Astrocyte (in vitro differentiated cells and primary cell): ENCODE data around the gene BCL7C. TPM values are rescaled to one million over a fixed set of nuclear protein-coding genes. Genes with fewer than 3 reads are reported as not detected.

Experiments used
- DNase-seq: peaks from one replicate; pipeline ENCODE4 v3.0.0-alpha.2; 2010; ENCODE audit warnings: low read depth
- FAIRE-seq: peaks from 2 replicates; lab custom pipeline; 2011; peaks lifted over from hg19 to GRCh38; lab: Jason Lieb, UNC
- H2AFZ ChIP-seq: 2 replicates; pipeline ENCODE4 v1.6.0; 2012; ENCODE audit warnings: low read depth, low read length, inconsistent platforms
- H3K27ac ChIP-seq: 2 replicates; pipeline ENCODE4 v1.5.1; 2011; ENCODE audit warnings: low read depth, low read length, inconsistent platforms
- H3K27me3 ChIP-seq: 2 replicates; pipeline ENCODE4 v1.6.0; 2011; ENCODE audit warnings: low read length, inconsistent platforms; ENCODE audit not compliant: insufficient read depth
- H3K36me3 ChIP-seq: 2 replicates; pipeline ENCODE4 v1.5.1; 2011; ENCODE audit warnings: low read length, inconsistent platforms; ENCODE audit not compliant: insufficient read depth
- H3K4me1 ChIP-seq: 2 replicates; pipeline ENCODE4 v1.5.1; 2011; ENCODE audit warnings: low read length, inconsistent platforms; ENCODE audit not compliant: insufficient read depth
- H3K4me2 ChIP-seq: 2 replicates; pipeline ENCODE4 v1.6.0; 2012; ENCODE audit warnings: low read length, inconsistent platforms
- H3K4me3 ChIP-seq: 2 replicates; pipeline ENCODE4 v1.5.1; 2011; ENCODE audit warnings: low read depth, mild to moderate bottlenecking, low read length, inconsistent platforms; ENCODE audit not compliant: insufficient read depth
- H3K79me2 ChIP-seq: 2 replicates; pipeline ENCODE4 v1.6.0; 2012; ENCODE audit warnings: mild to moderate bottlenecking, low read length, inconsistent platforms; ENCODE audit not compliant: insufficient read depth
- H3K9ac ChIP-seq: 2 replicates; pipeline ENCODE4 v1.6.0; 2012; ENCODE audit warnings: mild to moderate bottlenecking, low read length, inconsistent platforms
- H3K9me3 ChIP-seq: 2 replicates; pipeline ENCODE4 v1.5.1; 2012; ENCODE audit warnings: low read depth, mild to moderate bottlenecking, low read length, inconsistent platforms; ENCODE audit not compliant: insufficient read depth
- H4K20me1 ChIP-seq: 2 replicates; pipeline ENCODE4 v1.6.0; 2012; ENCODE audit warnings: low read length, inconsistent platforms; ENCODE audit not compliant: insufficient read depth
- H3K27ac Mint-ChIP-seq: one replicate; pipeline ENCODE4 v1.8.0; 2021; ENCODE audit warnings: mild to moderate bottlenecking, mixed read lengths; ENCODE audit not compliant: unreplicated experiment
- H3K27me3 Mint-ChIP-seq: one replicate; pipeline ENCODE4 v1.8.0; 2021; ENCODE audit warnings: low read depth, mixed read lengths; ENCODE audit not compliant: unreplicated experiment
- H3K36me3 Mint-ChIP-seq: one replicate; pipeline ENCODE4 v1.8.0; 2021; ENCODE audit warnings: low read depth, mixed read lengths; ENCODE audit not compliant: unreplicated experiment
- H3K4me1 Mint-ChIP-seq: one replicate; pipeline ENCODE4 v1.8.0; 2021; ENCODE audit warnings: low read depth, mixed read lengths; ENCODE audit not compliant: unreplicated experiment
- H3K4me3 Mint-ChIP-seq: one replicate; pipeline ENCODE4 v1.8.0; 2021; ENCODE audit warnings: mild to moderate bottlenecking, moderate library complexity, mixed read lengths; ENCODE audit not compliant: unreplicated experiment
- H3K9me3 Mint-ChIP-seq: one replicate; pipeline ENCODE4 v1.8.0; 2021; ENCODE audit warnings: mild to moderate bottlenecking, mixed read lengths; ENCODE audit not compliant: unreplicated experiment
- EZH2 ChIP-seq: IDR thresholded peaks from 2 replicates; pipeline ENCODE4 v1.6.1; 2012; ENCODE audit warnings: mild to moderate bottlenecking, low read length, inconsistent platforms; ENCODE audit not compliant: insufficient read depth
- total RNA-seq: library from RNA; stranded (reverse); gene quantifications from 2 replicates; pipeline ENCODE4 v1.2.1, GENCODE V29; 2021
- TF ChIP-seq, protein P1 (sequence below): IDR thresholded peaks from 2 replicates; pipeline ENCODE4 v1.5.1; 2011; ENCODE audit warnings: low read depth, mild to moderate bottlenecking, inconsistent platforms, low read length, moderate library complexity; ENCODE audit not compliant: insufficient read depth

BCL7C gene
- total RNA-seq, 1 donor from 2014 or later: 40.7 TPM

DNA sequence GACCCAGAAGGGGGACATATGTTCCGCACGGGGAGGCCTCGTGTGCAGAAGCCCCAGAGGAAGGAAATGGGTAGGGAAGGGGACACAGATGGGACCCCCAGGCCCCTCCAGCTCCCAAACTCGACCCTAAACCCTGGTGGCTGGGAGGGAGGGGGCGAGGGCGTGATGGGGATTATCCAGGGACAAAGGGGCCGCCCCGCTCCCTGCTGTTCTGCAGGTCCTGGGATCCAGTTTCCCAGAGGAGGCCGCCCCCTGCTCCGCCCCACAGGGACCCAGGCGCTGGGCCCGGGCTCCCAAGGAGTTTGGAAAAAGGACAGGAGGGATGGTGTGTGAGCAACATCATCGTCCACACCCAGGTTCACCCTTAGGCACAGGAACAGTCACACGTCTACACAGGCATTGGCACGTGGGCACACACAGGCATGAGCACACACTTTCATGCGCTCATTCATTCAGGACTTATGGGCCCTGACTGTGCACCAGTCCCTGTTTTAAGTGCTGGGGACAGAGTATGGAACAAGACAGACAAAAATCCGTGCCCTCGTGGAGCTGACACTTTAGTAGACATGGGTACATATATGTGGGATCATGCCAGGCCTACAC lies 16.7 kb upstream of the BCL7C start:
- H3K36me3 Mint-ChIP-seq: no peaks in the 10 kb centered on the region
- H3K4me1 Mint-ChIP-seq: no peaks in the 10 kb centered on the region
- H3K27ac ChIP-seq: no peak overlapping the region
- H2AFZ ChIP-seq: no peak overlapping the region
- H3K4me3 ChIP-seq: no peak overlapping the region
- H3K4me3 Mint-ChIP-seq: no peak overlapping the region
- no peaks in the 10 kb centered on the region for H3K27me3 Mint-ChIP-seq
- H3K9me3 Mint-ChIP-seq: no peaks in the 10 kb centered on the region
- DNase-seq: no peak
- no peak for TF ChIP-seq EZH2
- TF ChIP-seq, protein P1, sequence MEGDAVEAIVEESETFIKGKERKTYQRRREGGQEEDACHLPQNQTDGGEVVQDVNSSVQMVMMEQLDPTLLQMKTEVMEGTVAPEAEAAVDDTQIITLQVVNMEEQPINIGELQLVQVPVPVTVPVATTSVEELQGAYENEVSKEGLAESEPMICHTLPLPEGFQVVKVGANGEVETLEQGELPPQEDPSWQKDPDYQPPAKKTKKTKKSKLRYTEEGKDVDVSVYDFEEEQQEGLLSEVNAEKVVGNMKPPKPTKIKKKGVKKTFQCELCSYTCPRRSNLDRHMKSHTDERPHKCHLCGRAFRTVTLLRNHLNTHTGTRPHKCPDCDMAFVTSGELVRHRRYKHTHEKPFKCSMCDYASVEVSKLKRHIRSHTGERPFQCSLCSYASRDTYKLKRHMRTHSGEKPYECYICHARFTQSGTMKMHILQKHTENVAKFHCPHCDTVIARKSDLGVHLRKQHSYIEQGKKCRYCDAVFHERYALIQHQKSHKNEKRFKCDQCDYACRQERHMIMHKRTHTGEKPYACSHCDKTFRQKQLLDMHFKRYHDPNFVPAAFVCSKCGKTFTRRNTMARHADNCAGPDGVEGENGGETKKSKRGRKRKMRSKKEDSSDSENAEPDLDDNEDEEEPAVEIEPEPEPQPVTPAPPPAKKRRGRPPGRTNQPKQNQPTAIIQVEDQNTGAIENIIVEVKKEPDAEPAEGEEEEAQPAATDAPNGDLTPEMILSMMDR: no peak
- no peaks in the 10 kb centered on the region for H3K36me3 ChIP-seq
- FAIRE-seq: no peak
- no peak overlapping the region for H3K9ac ChIP-seq
- no peaks in the 10 kb centered on the region for H3K4me1 ChIP-seq
- no peaks in the 10 kb centered on the region for H4K20me1 ChIP-seq
- no peaks in the 10 kb centered on the region for H3K9me3 ChIP-seq
- H3K4me2 ChIP-seq: no peak overlapping the region
- no peaks in the 10 kb centered on the region for H3K27me3 ChIP-seq
- H3K27ac Mint-ChIP-seq: no peak overlapping the region
- no peaks in the 10 kb centered on the region for H3K79me2 ChIP-seq

DNA sequence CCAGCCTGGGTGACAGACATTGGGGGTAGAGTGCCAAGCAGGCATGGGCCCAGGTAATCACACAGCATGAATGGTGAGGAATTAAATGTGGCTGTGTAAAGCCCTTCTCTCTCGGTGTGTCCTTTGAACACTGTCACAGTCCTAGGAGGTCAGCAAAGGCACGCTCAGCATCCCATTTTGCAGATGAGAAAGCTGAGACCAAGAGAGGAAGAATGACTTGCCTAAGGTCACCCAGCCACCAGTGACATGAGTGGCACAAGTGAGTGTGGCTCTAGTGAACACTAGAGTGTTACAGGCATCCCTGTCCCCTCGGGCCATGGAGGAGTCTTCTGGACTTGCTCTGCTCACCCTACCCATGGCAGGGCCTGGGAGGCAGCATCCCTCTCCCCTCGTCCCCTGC lies 13.2 kb upstream of the BCL7C start:
- no peaks in the 10 kb centered on the region for H3K79me2 ChIP-seq
- H3K36me3 Mint-ChIP-seq: no peaks in the 10 kb centered on the region
- no peaks in the 10 kb centered on the region for H4K20me1 ChIP-seq
- no peaks in the 10 kb centered on the region for H3K36me3 ChIP-seq
- peaks cover 6% of the 10 kb centered on the region for H3K4me1 ChIP-seq
- no peak overlapping the region for H2AFZ ChIP-seq
- no peak for FAIRE-seq
- H3K4me3 Mint-ChIP-seq: no peak overlapping the region
- no peaks in the 10 kb centered on the region for H3K9me3 Mint-ChIP-seq
- no peak overlapping the region for H3K27ac Mint-ChIP-seq
- H3K27ac ChIP-seq: no peak overlapping the region
- no peak for DNase-seq
- H3K9ac ChIP-seq: no peak overlapping the region
- peaks cover 2% of the 10 kb centered on the region for H3K4me1 Mint-ChIP-seq
- no peaks in the 10 kb centered on the region for H3K27me3 ChIP-seq
- no peaks in the 10 kb centered on the region for H3K9me3 ChIP-seq
- H3K27me3 Mint-ChIP-seq: no peaks in the 10 kb centered on the region
- TF ChIP-seq EZH2: no peak
- TF ChIP-seq, protein P1: no peak
- H3K4me2 ChIP-seq: no peak overlapping the region
- H3K4me3 ChIP-seq: no peak overlapping the region

DNA sequence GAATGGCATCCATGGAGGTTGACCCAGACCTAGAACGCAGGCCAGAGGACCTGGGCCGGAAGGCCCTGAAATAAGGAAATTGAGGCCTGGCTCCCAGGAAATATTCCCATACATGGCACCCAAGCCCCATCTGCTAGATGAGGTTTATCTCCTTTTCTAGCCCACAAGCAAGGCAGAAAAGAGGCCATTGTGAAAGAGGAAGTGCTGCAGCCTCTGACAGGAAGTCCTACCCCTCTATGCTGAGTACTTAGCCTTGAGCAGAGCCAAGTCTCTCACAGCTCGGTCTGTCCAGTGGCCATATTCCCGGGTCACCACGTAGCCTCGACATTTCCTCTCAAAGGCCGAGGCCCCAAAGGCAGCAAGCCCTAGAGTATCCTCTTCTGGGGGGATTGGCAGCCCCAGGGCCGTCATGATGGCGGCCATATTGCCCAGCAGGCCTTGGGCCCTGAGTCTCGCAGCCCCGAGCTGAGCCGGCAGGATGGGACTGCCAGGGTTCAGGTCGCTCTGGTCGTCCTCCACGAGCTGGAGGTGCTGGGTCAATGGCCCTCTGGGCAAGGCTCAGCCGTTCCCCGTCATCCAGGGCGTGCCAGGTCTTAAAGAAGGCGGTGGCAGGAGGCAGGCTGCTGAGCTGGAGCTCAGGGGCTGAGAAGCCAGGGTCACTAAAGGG lies 10.4 kb upstream of the BCL7C start:
- no peak overlapping the region for H3K9ac ChIP-seq
- no peaks in the 10 kb centered on the region for H3K27me3 ChIP-seq
- H3K4me1 ChIP-seq: peaks cover 13% of the 10 kb centered on the region
- no peak overlapping the region for H2AFZ ChIP-seq
- no peaks in the 10 kb centered on the region for H3K79me2 ChIP-seq
- Mint-ChIP-seq H3K27me3 (no peaks in the 10 kb centered on the region), H3K9me3 (no peaks in the 10 kb centered on the region), H3K4me1 (peaks cover 2% of the 10 kb centered on the region), H3K4me3 (no peak overlapping the region), H3K27ac (no peak overlapping the region), H3K36me3 (no peaks in the 10 kb centered on the region)
- no peak overlapping the region for H3K27ac ChIP-seq
- TF ChIP-seq, protein P1: no peak
- no peak for TF ChIP-seq EZH2
- H3K4me3 ChIP-seq: no peak overlapping the region
- H3K36me3 ChIP-seq: no peaks in the 10 kb centered on the region
- H4K20me1 ChIP-seq: no peaks in the 10 kb centered on the region
- no peak for DNase-seq
- no peaks in the 10 kb centered on the region for H3K9me3 ChIP-seq
- no peak overlapping the region for H3K4me2 ChIP-seq
- no peak for FAIRE-seq
